GM23248 (cell line): Measurements from ENCODE around the gene FAM168B. TPM values are rescaled to one million over a fixed set of nuclear protein-coding genes. Genes with fewer than 3 reads are reported as not detected.

ENCODE experiments used
- DNase-seq: peaks from one replicate; pipeline ENCODE4 v3.0.0-alpha.2; 2015
- H2AFZ ChIP-seq: fragments of 200-600 bp; sonication (generic); 2 replicates; pipeline ENCODE4 v1.6.1; 2016; ENCODE audit warnings: antibody characterized with exemption
- H3F3A ChIP-seq: fragments of 200-600 bp; sonication (generic); 2 replicates; pipeline ENCODE4 v1.6.1; 2016; ENCODE audit warnings: mild to moderate bottlenecking, antibody characterized with exemption, mixed run types; ENCODE audit not compliant: insufficient read depth
- H3K27ac ChIP-seq: fragments of 200-600 bp; sonication (generic); 2 replicates; pipeline ENCODE4 v1.5.1; 2016; ENCODE audit warnings: mild to moderate bottlenecking
- H3K27me3 ChIP-seq: fragments of 200-600 bp; sonication (generic); replicated peaks from 2 replicates; pipeline ENCODE4 v1.6.1; 2016; ENCODE audit warnings: mild to moderate bottlenecking; ENCODE audit not compliant: insufficient read depth
- H3K36me3 ChIP-seq: fragments of 200-600 bp; sonication (generic); 2 replicates; pipeline ENCODE4 v1.6.1; 2016; ENCODE audit warnings: low read depth, mild to moderate bottlenecking
- H3K4me1 ChIP-seq: fragments of 200-600 bp; sonication (generic); 2 replicates; pipeline ENCODE4 v1.6.1; 2016; ENCODE audit warnings: mild to moderate bottlenecking; ENCODE audit not compliant: insufficient read depth
- H3K4me2 ChIP-seq: fragments of 200-600 bp; sonication (generic); one replicate; pipeline ENCODE4 v1.6.1; 2016; ENCODE audit warnings: mild to moderate bottlenecking; ENCODE audit not compliant: unreplicated experiment
- H3K4me3 ChIP-seq: fragments of 200-600 bp; sonication (generic); 2 replicates; pipeline ENCODE4 v1.5.1; 2016; ENCODE audit warnings: mild to moderate bottlenecking
- H3K79me2 ChIP-seq: fragments of 200-600 bp; sonication (generic); 2 replicates; pipeline ENCODE4 v1.6.1; 2016; ENCODE audit warnings: mild to moderate bottlenecking; ENCODE audit not compliant: insufficient read depth
- H3K9ac ChIP-seq: fragments of 200-600 bp; sonication (generic); 2 replicates; pipeline ENCODE4 v1.6.1; 2016; ENCODE audit warnings: mild to moderate bottlenecking
- H3K9me2 ChIP-seq: fragments of 200-600 bp; sonication (generic); 2 replicates; pipeline ENCODE4 v1.6.1; 2016; ENCODE audit warnings: mixed run types, mild to moderate bottlenecking, moderate library complexity; ENCODE audit not compliant: insufficient read depth
- H3K9me3 ChIP-seq: fragments of 200-600 bp; sonication (generic); one replicate; pipeline ENCODE4 v1.6.1; 2017; ENCODE audit warnings: low read depth
- H4K20me1 ChIP-seq: fragments of 200-600 bp; sonication (generic); 2 replicates; pipeline ENCODE4 v1.6.0; 2016; ENCODE audit not compliant: insufficient read depth
- EZH2 ChIP-seq: fragments of 200-600 bp; sonication (generic); IDR thresholded peaks from 2 replicates; pipeline ENCODE4 v1.6.1; 2018; ENCODE audit warnings: antibody characterized with exemption, mild to moderate bottlenecking; ENCODE audit not compliant: insufficient read depth, poor library complexity, severe bottlenecking
- EZH2phosphoT487 ChIP-seq: fragments of 200-600 bp; sonication (generic); IDR thresholded peaks from 2 replicates; pipeline ENCODE4 v1.6.1; 2018; ENCODE audit warnings: antibody characterized with exemption, moderate library complexity, mild to moderate bottlenecking, low read depth; ENCODE audit not compliant: insufficient read depth
- WGBS, 2 experiments: methylation state at CpG; one replicate each; pipeline ENCODE4 v1.1.6; 2015 to 2017; ENCODE audit warnings: low lambda C conversion rate in 2 of 2, low coverage in 1 of 2; ENCODE audit errors: missing lambda C conversion rate in 2 of 2; 5-methylcytosine and 5-hydroxymethylcytosine counted together
- in situ Hi-C: fragments of 300-500 bp; cut with MboI; formaldehyde crosslinking; loops from 2 replicates; pipeline ENCODE4 v1.15.0; 2020
- polyA plus RNA-seq: library from polyadenylated mRNA; unstranded; fragments of >200 nt; fragmentation: Nextera tagmentation; extraction: Ambion mirVana; gene quantifications from 2 replicates; pipeline ENCODE4 v1.2.1, GENCODE V29; 2016
- total RNA-seq: library from RNA; depleted of rRNA; stranded (reverse); fragments of >200 nt; shearing (Covaris generic); gene quantifications from 2 replicates; pipeline ENCODE4 v1.2.3, GENCODE V29; 2014

The FAM168B gene
- total and polyA plus RNA-seq, 2 experiments from 2014 or later, result 47.6 to 125 TPM

- no peak overlapping the region for H2AFZ ChIP-seq
- in situ Hi-C loops, result no loop called here
- H3K9me2 ChIP-seq, result no peaks in the 10 kb centered on the region
- H3K9me3 ChIP-seq, result no peaks in the 10 kb centered on the region
- no peak overlapping the region for H3K4me3 ChIP-seq
- WGBS, 2 experiments, result 38 to 41% methylated on average over 5 of the region's 5 CpGs
- H3K79me2 ChIP-seq, result no peaks in the 10 kb centered on the region
- H3K9ac ChIP-seq, result no peak overlapping the region
- no peak for DNase-seq
- peaks cover 3% of the 10 kb centered on the region; the same call in 1 of the 2 replicates for H3F3A ChIP-seq
- no peak overlapping the region for H3K27ac ChIP-seq
- no peaks in the 10 kb centered on the region for H3K36me3 ChIP-seq
- H4K20me1 ChIP-seq, result no peaks in the 10 kb centered on the region
- H3K27me3 ChIP-seq, result no peaks in the 10 kb centered on the region
- H3K4me2 ChIP-seq, result no peak overlapping the region
- TF ChIP-seq EZH2 (no peak), EZH2phosphoT487 (no peak)
- peaks cover 7% of the 10 kb centered on the region; the same call in 1 of the 2 replicates for H3K4me1 ChIP-seq
Observed at GRCh38 chr2:131026919-131027318, 66.3 kb downstream of the FAM168B start.

GRCh38 chr2:131023758-131024157, 69.5 kb downstream of the FAM168B start:
- Histone ChIP-seq H3F3A (peaks cover 4% of the 10 kb centered on the region; the same call in 1 of the 2 replicates), H3K27me3 (no peaks in the 10 kb centered on the region), H2AFZ (no peak overlapping the region), H3K27ac (no peak overlapping the region), H3K36me3 (no peaks in the 10 kb centered on the region), H3K9ac (no peak overlapping the region), H3K9me3 (no peaks in the 10 kb centered on the region), H3K4me1 (peaks cover 7% of the 10 kb centered on the region; the same call in 1 of the 2 replicates), H3K79me2 (no peaks in the 10 kb centered on the region), H3K9me2 (no peaks in the 10 kb centered on the region), H3K4me3 (no peak overlapping the region), H4K20me1 (no peaks in the 10 kb centered on the region), H3K4me2 (no peak overlapping the region)
- in situ Hi-C loops, result no loop called here
- TF ChIP-seq EZH2phosphoT487 (no peak), EZH2 (no peak)
- DNase-seq, result no peak
- WGBS, 2 experiments, result 63 to 73% methylated on average over 1 of the region's 1 CpG

- H3K9me3 ChIP-seq, result no peaks in the 10 kb centered on the region
- peak; percentile 56 for DNase-seq
- H3F3A ChIP-seq, result peaks cover 14% of the 10 kb centered on the region
- TF ChIP-seq EZH2, result no peak
- no peak for TF ChIP-seq EZH2phosphoT487
- no peaks in the 10 kb centered on the region for H4K20me1 ChIP-seq
- no peak overlapping the region for H3K9ac ChIP-seq
- H3K27ac ChIP-seq, result no peak overlapping the region
- peaks cover 9% of the 10 kb centered on the region; the same call in 1 of the 2 replicates for H3K4me1 ChIP-seq
- no peaks in the 10 kb centered on the region for H3K9me2 ChIP-seq
- in situ Hi-C loops, result no loop called here
- H3K79me2 ChIP-seq, result no peaks in the 10 kb centered on the region
- H3K4me2 ChIP-seq, result no peak overlapping the region
- no peak overlapping the region for H3K4me3 ChIP-seq
- H3K27me3 ChIP-seq, result no peaks in the 10 kb centered on the region
- no peaks in the 10 kb centered on the region for H3K36me3 ChIP-seq
- 0 to 3% methylated on average over 1 of the region's 1 CpG for whole genome bisulfite sequencing, 2 experiments
- no peak overlapping the region for H2AFZ ChIP-seq
Observed at GRCh38 chr2:131022731-131023130, 70.5 kb downstream of the FAM168B start.

GRCh38 chr2:131016826-131017741, 76.2 kb downstream of the FAM168B start:
- Histone ChIP-seq H4K20me1 (no peaks in the 10 kb centered on the region), H3K27me3 (no peaks in the 10 kb centered on the region), H2AFZ (peak overlapping the region; percentile 52), H3K36me3 (no peaks in the 10 kb centered on the region), H3K4me1 (peaks cover 15% of the 10 kb centered on the region), H3K4me2 (peak overlapping the region; percentile 71), H3K79me2 (no peaks in the 10 kb centered on the region), H3K9me3 (no peaks in the 10 kb centered on the region), H3K9me2 (no peaks in the 10 kb centered on the region), H3K27ac (peak overlapping the region; percentile 89), H3K4me3 (peak overlapping the region; percentile 50), H3K9ac (peak overlapping the region; percentile 71), H3F3A (peaks cover 27% of the 10 kb centered on the region)
- TF ChIP-seq EZH2phosphoT487 (no peak), EZH2 (no peak)
- DNase-seq, result peak; percentile 81
- in situ Hi-C loops, result no loop called here
- WGBS, 2 experiments, result 13 to 16% methylated on average over 8 of the region's 8 CpGs
